ENCODE data around the gene CDH18. TPM values are rescaled to one million over a fixed set of nuclear protein-coding genes. Genes with fewer than 3 reads are reported as not detected.

Gene CDH18
- total RNA-seq, 1 experiment from 2014 or later, result 0.15 TPM

DNA sequence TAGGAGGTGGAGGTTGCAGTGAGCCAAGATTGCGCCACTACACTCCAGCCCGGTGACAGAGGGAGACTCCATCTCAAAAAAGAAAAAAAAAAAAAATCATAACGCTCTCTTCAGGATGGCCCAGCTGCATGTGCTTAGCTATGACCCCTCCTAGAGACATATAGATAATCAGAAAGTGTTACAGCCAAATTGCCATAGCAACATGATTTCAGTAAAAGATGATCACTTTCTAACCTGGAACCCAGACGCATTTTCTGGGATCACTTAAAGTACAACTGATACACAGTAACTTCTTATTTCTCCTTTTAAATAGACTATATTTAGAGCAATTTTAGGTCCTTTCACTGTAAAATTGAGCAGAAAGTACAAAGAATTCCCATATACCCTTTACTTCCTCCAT lies 372.9 kb downstream of the CDH18 start:
- no peaks in the 10 kb centered on the region for H3K4me1 ChIP-seq (ENCODE audit: insufficient read depth, low read length)
- DNase-seq (no peak), ATAC-seq (no peak)
- no peaks in the 10 kb centered on the region for H4K20me1 ChIP-seq (ENCODE audit: low read length)
- TF ChIP-seq EZH2 (IDR thresholded peaks at IDR 0.05; ENCODE audit: low read length, unreplicated experiment), result no peak
- no peak for TF ChIP-seq EZH2phosphoT487 (IDR thresholded peaks at IDR 0.05; ENCODE audit: borderline replicate concordance, low read length)
- TF ChIP-seq, protein P1, sequence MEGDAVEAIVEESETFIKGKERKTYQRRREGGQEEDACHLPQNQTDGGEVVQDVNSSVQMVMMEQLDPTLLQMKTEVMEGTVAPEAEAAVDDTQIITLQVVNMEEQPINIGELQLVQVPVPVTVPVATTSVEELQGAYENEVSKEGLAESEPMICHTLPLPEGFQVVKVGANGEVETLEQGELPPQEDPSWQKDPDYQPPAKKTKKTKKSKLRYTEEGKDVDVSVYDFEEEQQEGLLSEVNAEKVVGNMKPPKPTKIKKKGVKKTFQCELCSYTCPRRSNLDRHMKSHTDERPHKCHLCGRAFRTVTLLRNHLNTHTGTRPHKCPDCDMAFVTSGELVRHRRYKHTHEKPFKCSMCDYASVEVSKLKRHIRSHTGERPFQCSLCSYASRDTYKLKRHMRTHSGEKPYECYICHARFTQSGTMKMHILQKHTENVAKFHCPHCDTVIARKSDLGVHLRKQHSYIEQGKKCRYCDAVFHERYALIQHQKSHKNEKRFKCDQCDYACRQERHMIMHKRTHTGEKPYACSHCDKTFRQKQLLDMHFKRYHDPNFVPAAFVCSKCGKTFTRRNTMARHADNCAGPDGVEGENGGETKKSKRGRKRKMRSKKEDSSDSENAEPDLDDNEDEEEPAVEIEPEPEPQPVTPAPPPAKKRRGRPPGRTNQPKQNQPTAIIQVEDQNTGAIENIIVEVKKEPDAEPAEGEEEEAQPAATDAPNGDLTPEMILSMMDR (conservative IDR thresholded peaks at IDR 0.05; ENCODE audit: low read depth, low read length), result no peak
- POLR2A ChIA-PET (ENCODE audit: unreplicated experiment), result no interaction called here
- CTCF ChIA-PET, result no interaction called here
- H3K27me3 ChIP-seq (ENCODE audit: low read length), result no peaks in the 10 kb centered on the region
- H3K9ac ChIP-seq (ENCODE audit: low read length), result no peak overlapping the region
- no peaks in the 10 kb centered on the region for H3F3A ChIP-seq (ENCODE audit: low read length, unreplicated experiment)
- no peak overlapping the region for H3K27ac ChIP-seq (ENCODE audit: low read length)
- H3K4me3 ChIP-seq (ENCODE audit: low read length), result no peak overlapping the region
- BruUV-seq (replicated peaks), result no TSS peak
- intact Hi-C loops (cut with micrococcal nuclease), result no loop called here
- no peak overlapping the region for H3K4me2 ChIP-seq (ENCODE audit: low read length)
- no peaks in the 10 kb centered on the region for H3K36me3 ChIP-seq (ENCODE audit: low read depth, low read length)
- no peaks in the 10 kb centered on the region for H3K9me3 ChIP-seq (ENCODE audit: low read length)
- no peaks in the 10 kb centered on the region for H3K79me2 ChIP-seq (ENCODE audit: low read length)
- no peaks in the 10 kb centered on the region for H3K9me2 ChIP-seq (replicated peaks; ENCODE audit: low read length)
- no peak overlapping the region for H2AFZ ChIP-seq (ENCODE audit: low read length)

DNA sequence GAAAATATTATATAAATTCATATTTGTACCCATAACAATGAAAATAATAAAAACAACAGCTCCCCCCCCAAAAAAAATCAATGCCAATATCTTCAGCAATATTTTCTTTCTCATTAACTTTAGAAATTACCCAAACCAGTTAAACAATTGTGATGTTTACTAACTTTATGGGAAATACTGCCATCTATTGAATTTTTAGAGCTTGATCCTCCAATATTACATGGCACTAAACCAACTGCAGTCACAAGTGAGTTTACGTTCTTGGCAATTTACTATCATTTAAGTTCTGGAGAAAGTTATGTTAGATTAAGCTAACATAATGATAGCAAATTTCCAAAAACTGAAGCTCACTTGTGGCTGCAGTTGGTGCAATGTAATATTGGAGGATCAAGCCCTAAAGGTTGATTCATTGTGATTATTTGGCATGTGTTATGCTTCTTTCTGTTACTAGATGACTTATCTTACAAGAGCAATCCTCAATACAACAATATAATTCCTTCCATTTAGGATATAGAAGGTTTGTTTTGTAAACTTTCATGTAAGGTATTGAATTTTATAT lies 379.5 kb downstream of the CDH18 start:
- ATAC-seq, result no peak
- TF ChIP-seq EZH2 (IDR thresholded peaks at IDR 0.05; ENCODE audit: low read length, unreplicated experiment) (no peak), EZH2phosphoT487 (IDR thresholded peaks at IDR 0.05; ENCODE audit: borderline replicate concordance, low read length) (no peak)
- TF ChIP-seq, protein P1 (conservative IDR thresholded peaks at IDR 0.05; ENCODE audit: low read depth, low read length), result peak; percentile 77
- H2AFZ ChIP-seq (ENCODE audit: low read length), result no peak overlapping the region
- intact Hi-C loops (cut with micrococcal nuclease), result loop anchor here (1.0 to 10.0 kb wide), 8 partner anchors 76 to 911 kb away; no protein-coding TSS in a partner anchor
- no peak overlapping the region for H3K27ac ChIP-seq (ENCODE audit: low read length)
- no peaks in the 10 kb centered on the region for H3K9me3 ChIP-seq (ENCODE audit: low read length)
- no peak overlapping the region for H3K9ac ChIP-seq (ENCODE audit: low read length)
- H3K79me2 ChIP-seq (ENCODE audit: low read length), result no peaks in the 10 kb centered on the region
- ChIA-PET POLR2A (ENCODE audit: unreplicated experiment) (no interaction called here), CTCF (interaction anchor here (0.6 kb wide), 1 partner anchor 835 kb away, joined by 6 read pairs; no protein-coding TSS in a partner anchor)
- H3K4me3 ChIP-seq (ENCODE audit: low read length), result no peak overlapping the region
- 0 out of 2 replicates have a peak, but pooled peaks cover 3% of the 10 kb centered on the region for H3K4me1 ChIP-seq (ENCODE audit: insufficient read depth, low read length)
- H3F3A ChIP-seq (ENCODE audit: low read length, unreplicated experiment), result no peaks in the 10 kb centered on the region
- BruUV-seq (replicated peaks), result no TSS peak
- no peaks in the 10 kb centered on the region for H3K27me3 ChIP-seq (ENCODE audit: low read length)
- no peaks in the 10 kb centered on the region for H3K9me2 ChIP-seq (replicated peaks; ENCODE audit: low read length)
- no peaks in the 10 kb centered on the region for H3K36me3 ChIP-seq (ENCODE audit: low read depth, low read length)
- no peaks in the 10 kb centered on the region for H4K20me1 ChIP-seq (ENCODE audit: low read length)
- peak; percentile 58 for DNase-seq
- no peak overlapping the region for H3K4me2 ChIP-seq (ENCODE audit: low read length)

DNA sequence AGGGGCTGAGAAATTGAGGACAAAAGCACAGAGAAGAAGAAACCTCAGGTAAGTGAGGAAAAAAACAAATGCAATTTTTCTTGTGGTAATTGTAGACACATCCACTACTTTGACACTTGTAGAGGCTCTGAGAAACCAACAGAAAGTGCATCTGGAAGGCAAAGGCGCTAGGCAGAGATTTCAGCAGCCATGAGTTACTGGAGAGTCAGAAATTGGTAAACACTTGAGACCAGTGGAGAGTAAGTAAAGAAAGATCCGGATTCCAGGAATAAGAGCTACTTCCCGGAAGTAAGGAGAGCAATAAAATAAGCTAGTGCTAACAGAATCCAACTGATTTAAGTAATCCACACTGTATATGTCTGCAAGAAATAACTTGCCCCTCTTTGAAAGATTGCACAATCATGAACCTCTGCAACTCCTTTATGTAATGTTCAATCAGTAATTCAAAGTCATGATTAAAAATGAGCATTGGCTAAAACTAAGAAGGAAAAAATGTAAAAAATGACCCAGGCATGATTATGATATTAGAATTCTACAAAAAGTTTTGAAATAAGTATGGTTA lies 382.1 kb downstream of the CDH18 start:
- no peaks in the 10 kb centered on the region for H4K20me1 ChIP-seq (ENCODE audit: low read length)
- no peaks in the 10 kb centered on the region for H3K9me2 ChIP-seq (replicated peaks; ENCODE audit: low read length)
- H3K79me2 ChIP-seq (ENCODE audit: low read length), result no peaks in the 10 kb centered on the region
- ATAC-seq, result peak; percentile 42; the same call in 1 of the 2 replicates
- H3F3A ChIP-seq (ENCODE audit: low read length, unreplicated experiment), result no peaks in the 10 kb centered on the region
- no peaks in the 10 kb centered on the region for H3K36me3 ChIP-seq (ENCODE audit: low read depth, low read length)
- H3K9ac ChIP-seq (ENCODE audit: low read length), result no peak overlapping the region
- DNase-seq, result peak; percentile 32
- no peak overlapping the region for H3K4me2 ChIP-seq (ENCODE audit: low read length)
- H3K27ac ChIP-seq (ENCODE audit: low read length), result no peak overlapping the region
- no peaks in the 10 kb centered on the region for H3K27me3 ChIP-seq (ENCODE audit: low read length)
- CTCF ChIA-PET, result no interaction called here
- H3K4me3 ChIP-seq (ENCODE audit: low read length), result no peak overlapping the region
- POLR2A ChIA-PET (ENCODE audit: unreplicated experiment), result no interaction called here
- H3K9me3 ChIP-seq (ENCODE audit: low read length), result no peaks in the 10 kb centered on the region
- TF ChIP-seq EZH2phosphoT487 (IDR thresholded peaks at IDR 0.05; ENCODE audit: borderline replicate concordance, low read length) (no peak), EZH2 (IDR thresholded peaks at IDR 0.05; ENCODE audit: low read length, unreplicated experiment) (no peak)
- TF ChIP-seq, protein P1 (conservative IDR thresholded peaks at IDR 0.05; ENCODE audit: low read depth, low read length), result no peak
- intact Hi-C loops (cut with micrococcal nuclease), result loop anchor here (2.0 to 10.0 kb wide), 8 partner anchors 74 to 1139 kb away; no protein-coding TSS in a partner anchor
- H3K4me1 ChIP-seq (ENCODE audit: insufficient read depth, low read length), result 0 out of 2 replicates have a peak, but pooled peaks cover 3% of the 10 kb centered on the region
- 0 out of 2 replicates have a peak overlapping the region, but pooled peaks have one; percentile 18 for H2AFZ ChIP-seq (ENCODE audit: low read length)
- no TSS peak for BruUV-seq (replicated peaks)
